K562 (cell line): ENCODE measurements around the gene CEBPA. TPM values are rescaled to one million over a fixed set of nuclear protein-coding genes. Genes with fewer than 3 reads are reported as not detected.
A peak's percentile ranks its signal among the peaks of the same experiment; 100 is the strongest.

Source experiments
- ARID2 ChIP-seq: fragments of 450-650 bp; IDR thresholded peaks from 2 replicates; pipeline ENCODE4 v1.6.1; 2017; ENCODE audit warnings: antibody characterized with exemption, mild to moderate bottlenecking
- ATF3 ChIP-seq, 2 experiments: fragments of 450-650 bp in 1 of 2; sonication (generic) in 1 of 2; formaldehyde crosslinking in 1 of 2; IDR thresholded peaks in 1 of 2; conservative IDR thresholded peaks in 1 of 2; 2 replicates each; pipeline versions ENCODE4 v1.6.1 to v1.8.1; 2016 to 2023; ENCODE audit warnings: mild to moderate bottlenecking in 2 of 2, moderate library complexity in 2 of 2, inconsistent platforms in 1 of 2, missing genetic modification reagents in 1 of 2
- CCNT2 ChIP-seq: IDR thresholded peaks from 2 replicates; pipeline ENCODE4 v1.6.1; 2011; ENCODE audit warnings: borderline replicate concordance, low read depth, mild to moderate bottlenecking, moderate library complexity, mixed read lengths, low read length; ENCODE audit not compliant: insufficient read length; ENCODE audit errors: extremely low read depth
- EP300 ChIP-seq: IDR thresholded peaks from 2 replicates; pipeline ENCODE4 v1.6.1; 2012; ENCODE audit warnings: low read length, improper control_type of control experiment
- ETV5 ChIP-seq: sonication (generic); formaldehyde crosslinking; IDR thresholded peaks from 2 replicates; pipeline ENCODE4 v1.4.0; 2020; ENCODE audit warnings: low read depth, mild to moderate bottlenecking, missing genetic modification reagents
- ETV6 ChIP-seq, 3 experiments: fragments of 150-350 bp in 1 of 3; sonication (generic) in 1 of 3; formaldehyde crosslinking in 1 of 3; IDR thresholded peaks; 2 replicates each; pipeline versions ENCODE4 v1.6.1 to v1.8.0; 2014 to 2022; ENCODE audit warnings: borderline replicate concordance in 2 of 3, low read depth in 2 of 3, antibody characterized with exemption in 1 of 3, low read length in 1 of 3, mild to moderate bottlenecking in 1 of 3, missing genetic modification reagents in 1 of 3
- FOSL1 ChIP-seq: fragments of 200-800 bp; sonication (Bioruptor generic); conservative IDR thresholded peaks from 2 replicates; pipeline ENCODE4 v1.6.1; 2016; ENCODE audit warnings: missing genetic modification characterization, missing compliant biosample characterization
- HDGF ChIP-seq: fragments of 450-650 bp; IDR thresholded peaks from 2 replicates; pipeline ENCODE4 v1.6.1; 2016
- ID3 ChIP-seq, 2 experiments: fragments of 250-450 bp in 1 of 2; fragments of 450-650 bp in 1 of 2; sonication (Bioruptor Pico) in 1 of 2; IDR thresholded peaks; 2 replicates each; pipeline versions ENCODE4 v1.6.1 to v1.8.0; 2016 to 2021; ENCODE audit warnings: mild to moderate bottlenecking in 2 of 2, moderate library complexity in 2 of 2, missing compliant biosample characterization in 1 of 2, missing genetic modification characterization in 1 of 2
- JUND ChIP-seq, 2 experiments: IDR thresholded peaks; 2 replicates in 1 of 2; 3 replicates in 1 of 2; pipeline ENCODE4 v1.6.1; 2011; ENCODE audit warnings: borderline replicate concordance in 2 of 2, low read depth in 2 of 2, low read length in 2 of 2, improper control_type of control experiment in 1 of 2, missing biosample characterization in 1 of 2, missing genetic modification characterization in 1 of 2, missing genetic modification reagents in 1 of 2
- KDM1A ChIP-seq, 2 experiments: fragments of 450-650 bp; IDR thresholded peaks; 2 replicates each; pipeline ENCODE4 v1.6.1; 2016; ENCODE audit warnings: mild to moderate bottlenecking in 2 of 2
- NR2C1 ChIP-seq, 2 experiments: fragments of 450-650 bp; IDR thresholded peaks; 2 replicates each; pipeline ENCODE4 v1.6.1; 2017; ENCODE audit warnings: mild to moderate bottlenecking in 2 of 2, antibody characterized with exemption in 1 of 2, inconsistent platforms in 1 of 2, missing compliant biosample characterization in 1 of 2, missing genetic modification characterization in 1 of 2
- RAD21 ChIP-seq, 2 experiments: fragments of 250-450 bp in 1 of 2; fragments of 450-650 bp in 1 of 2; sonication (Bioruptor Pico) in 1 of 2; formaldehyde crosslinking in 1 of 2; IDR thresholded peaks in 1 of 2; conservative IDR thresholded peaks in 1 of 2; 2 replicates each; pipeline versions ENCODE4 v1.4.0 to v1.8.0; 2020 to 2022; ENCODE audit warnings: mild to moderate bottlenecking in 2 of 2, moderate library complexity in 1 of 2
- RBFOX2 ChIP-seq: fragments of 200-400 bp; formaldehyde crosslinking; IDR thresholded peaks from 2 replicates; pipeline ENCODE4 v1.6.1; 2017; ENCODE audit warnings: low read depth, mild to moderate bottlenecking, low read length, moderate library complexity
- SRSF3 ChIP-seq: fragments of 200-400 bp; formaldehyde crosslinking; IDR thresholded peaks from 2 replicates; pipeline ENCODE4 v1.6.1; 2016; ENCODE audit warnings: mild to moderate bottlenecking, low read length, moderate library complexity; ENCODE audit not compliant: insufficient read depth
- TCF3 ChIP-seq: sonication (generic); formaldehyde crosslinking; IDR thresholded peaks from 2 replicates; pipeline ENCODE4 v1.4.0; 2020; ENCODE audit warnings: mild to moderate bottlenecking, missing genetic modification reagents
- TEAD2 ChIP-seq: fragments of 450-650 bp; IDR thresholded peaks from 2 replicates; pipeline ENCODE4 v1.6.1; 2016; ENCODE audit warnings: missing genetic modification characterization, control low read depth, missing compliant biosample characterization
- VEZF1 ChIP-seq: fragments of 200-800 bp; sonication (Bioruptor generic); IDR thresholded peaks from 2 replicates; pipeline ENCODE4 v1.6.1; 2017; ENCODE audit warnings: missing genetic modification characterization, missing compliant biosample characterization
- ZNF277 ChIP-seq: fragments of 250-450 bp; sonication (Bioruptor Pico); IDR thresholded peaks from 2 replicates; pipeline ENCODE4 v1.8.0; 2022; ENCODE audit warnings: inconsistent platforms, mild to moderate bottlenecking, moderate library complexity, borderline replicate concordance
- polyA plus RNA-seq, 8 experiments: library from polyadenylated mRNA; depleted of rRNA in 4 of 8; stranded (reverse) in 5 of 8; unstranded in 3 of 8; fragments of >200 nt; fragmentation: Nextera tagmentation in 2 of 8; fragmentation: Illumina TruSeq in 1 of 8; extraction: Ambion mirVana in 2 of 8; extraction: Trizol in 1 of 8; gene quantifications; 2 replicates each; pipeline versions ENCODE4 v1.2.1 to v1.2.3, GENCODE V29; 2011 to 2014; ENCODE audit warnings: inconsistent platforms in 1 of 8, missing spikeins in 1 of 8
- total RNA-seq, 7 experiments: library from RNA; depleted of rRNA in 6 of 7; stranded (reverse); fragments of >200 nt in 6 of 7; fragmentation: Illumina TruSeq in 2 of 7; extraction: Trizol in 2 of 7; gene quantifications; 2 replicates each; pipeline versions ENCODE4 v1.2.1 to v1.2.3, GENCODE V29; 2011 to 2021; ENCODE audit warnings: low replicate concordance in 1 of 7

Gene CEBPA
- total and polyA plus RNA-seq, 9 of the 15 experiments (the other 6 are each of a cell fraction or from before 2014, with no cell fraction given), result 0.03 to 0.59 (median 0.15) TPM; not detected in 2

- no peak for TF ChIP-seq ZNF277 (CRISPR knock-in tag)
- TF ChIP-seq ETV5 (CRISPR knock-in tag), result no peak
- TF ChIP-seq HDGF, result no peak
- TF ChIP-seq JUND (IDR thresholded peaks at IDR 0.05; ENCODE audit: borderline replicate concordance, low read depth, low read length), result peak; percentile 83
- peak; percentile 75; the same call in 1 of the 3 replicates for TF ChIP-seq JUND (tag; IDR thresholded peaks at IDR 0.05; ENCODE audit: borderline replicate concordance, low read depth, low read length)
- TF ChIP-seq EP300, result peak; percentile 37; the same call in 1 of the 2 replicates
- TF ChIP-seq ATF3 (IDR thresholded peaks at IDR 0.05), result peak; percentile 84
- no peak for TF ChIP-seq ATF3 (CRISPR knock-in tag; conservative IDR thresholded peaks at IDR 0.05)
- 0 out of 2 replicates have a peak, but pooled peaks have one; percentile 22 for TF ChIP-seq FOSL1 (tag)
- no peak for TF ChIP-seq ARID2
- TF ChIP-seq KDM1A (IDR thresholded peaks at IDR 0.05), result peak; percentile 77 to 78
- TF ChIP-seq NR2C1 (IDR thresholded peaks at IDR 0.05), result no peak
- TF ChIP-seq NR2C1 (tag; IDR thresholded peaks at IDR 0.05), result 0 out of 2 replicates have a peak, but pooled peaks have one; percentile 15
- TF ChIP-seq ETV6 (IDR thresholded peaks at IDR 0.05; ENCODE audit: borderline replicate concordance in 1 of 2, low read depth in 2 of 2, low read length in 1 of 2), result no peak
- TF ChIP-seq ETV6 (CRISPR knock-in tag; IDR thresholded peaks at IDR 0.05; ENCODE audit: borderline replicate concordance), result no peak
- TF ChIP-seq RAD21 (CRISPR knock-in tag; conservative IDR thresholded peaks at IDR 0.05 in 1 of 2, IDR thresholded peaks at IDR 0.05 in 1 of 2), result peak in 1 of 2 experiments; percentile 19; a peak in 1 of 4 replicates
- TF ChIP-seq VEZF1 (CRISPR knock-in tag), result peak; percentile 40
- no peak for TF ChIP-seq SRSF3
- TF ChIP-seq TEAD2 (tag), result no peak
- no peak for TF ChIP-seq CCNT2
- no peak for TF ChIP-seq ID3 (CRISPR knock-in tag; IDR thresholded peaks at IDR 0.05)
- 0 out of 2 replicates have a peak, but pooled peaks have one; percentile 25 for TF ChIP-seq ID3 (tag; IDR thresholded peaks at IDR 0.05)
- no peak for TF ChIP-seq RBFOX2
- peak; percentile 43 for TF ChIP-seq TCF3 (CRISPR knock-in tag)
Observed at GRCh38 chr19:33304760-33305647, 2.7 kb upstream of the CEBPA start (continued).
